ENCODE results near the gene PDGFD. TPM values are rescaled to one million over a fixed set of nuclear protein-coding genes. Genes with fewer than 3 reads are reported as not detected.

The PDGFD gene
- 3.9 TPM for total RNA-seq
- long read RNA-seq, full-length matches to known transcripts = 4 of 4 reads
- long read RNA-seq, partial matches to known transcripts = 0 of 4 reads
- long read RNA-seq, other reads (novel, unspliced or antisense) = 0 of 4 reads

DNA sequence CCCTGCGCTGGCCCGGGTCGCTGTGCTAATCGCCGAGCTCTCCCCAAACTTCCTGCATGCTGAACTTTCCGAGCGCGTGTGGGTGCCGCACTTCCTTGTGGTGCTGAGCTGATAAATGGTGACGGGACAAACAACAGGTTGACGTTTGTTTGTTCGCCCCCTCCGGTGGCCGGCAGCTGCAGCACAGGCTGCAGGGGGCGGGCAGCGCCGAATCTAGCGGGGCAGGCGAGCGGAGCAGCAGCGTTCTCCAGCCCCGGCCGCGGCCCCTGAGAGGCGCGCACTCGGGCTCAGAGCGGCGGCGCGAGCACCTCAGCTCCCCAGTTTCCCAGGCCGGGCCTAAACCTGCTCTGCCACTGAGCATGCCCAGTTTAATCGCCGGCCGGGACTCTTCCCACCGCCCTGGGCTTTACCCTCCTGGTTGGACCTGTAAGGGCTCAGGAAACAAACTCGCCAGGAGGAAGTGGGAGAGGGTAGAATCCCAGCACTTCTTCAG is at the start of gene PDGFD:
PDGFD (minus strand) TSS at position 120 of the 493 bp plus-strand sequence.
- ATAC-seq (peak; percentile 85 to 88), DNase-seq (peak; percentile 59)
- Histone ChIP-seq H3K36me3 (no peaks in the 10 kb centered on the region), H3K9me3 (no peaks in the 10 kb centered on the region), H3K4me3 (peak within 1 kb of the TSS; percentile 58), H3K4me1 (peaks cover 13% of the 10 kb centered on the region), H3K27ac (no peak within 1 kb of the TSS), H3K27me3 (ENCODE audit: low read depth) (peaks cover 11% of the 10 kb centered on the region)
- intact Hi-C loops (cut with DNase I) = no loop called here
- TF ChIP-seq, protein P1, sequence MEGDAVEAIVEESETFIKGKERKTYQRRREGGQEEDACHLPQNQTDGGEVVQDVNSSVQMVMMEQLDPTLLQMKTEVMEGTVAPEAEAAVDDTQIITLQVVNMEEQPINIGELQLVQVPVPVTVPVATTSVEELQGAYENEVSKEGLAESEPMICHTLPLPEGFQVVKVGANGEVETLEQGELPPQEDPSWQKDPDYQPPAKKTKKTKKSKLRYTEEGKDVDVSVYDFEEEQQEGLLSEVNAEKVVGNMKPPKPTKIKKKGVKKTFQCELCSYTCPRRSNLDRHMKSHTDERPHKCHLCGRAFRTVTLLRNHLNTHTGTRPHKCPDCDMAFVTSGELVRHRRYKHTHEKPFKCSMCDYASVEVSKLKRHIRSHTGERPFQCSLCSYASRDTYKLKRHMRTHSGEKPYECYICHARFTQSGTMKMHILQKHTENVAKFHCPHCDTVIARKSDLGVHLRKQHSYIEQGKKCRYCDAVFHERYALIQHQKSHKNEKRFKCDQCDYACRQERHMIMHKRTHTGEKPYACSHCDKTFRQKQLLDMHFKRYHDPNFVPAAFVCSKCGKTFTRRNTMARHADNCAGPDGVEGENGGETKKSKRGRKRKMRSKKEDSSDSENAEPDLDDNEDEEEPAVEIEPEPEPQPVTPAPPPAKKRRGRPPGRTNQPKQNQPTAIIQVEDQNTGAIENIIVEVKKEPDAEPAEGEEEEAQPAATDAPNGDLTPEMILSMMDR (IDR thresholded peaks at IDR 0.05) = peak; percentile 28

DNA sequence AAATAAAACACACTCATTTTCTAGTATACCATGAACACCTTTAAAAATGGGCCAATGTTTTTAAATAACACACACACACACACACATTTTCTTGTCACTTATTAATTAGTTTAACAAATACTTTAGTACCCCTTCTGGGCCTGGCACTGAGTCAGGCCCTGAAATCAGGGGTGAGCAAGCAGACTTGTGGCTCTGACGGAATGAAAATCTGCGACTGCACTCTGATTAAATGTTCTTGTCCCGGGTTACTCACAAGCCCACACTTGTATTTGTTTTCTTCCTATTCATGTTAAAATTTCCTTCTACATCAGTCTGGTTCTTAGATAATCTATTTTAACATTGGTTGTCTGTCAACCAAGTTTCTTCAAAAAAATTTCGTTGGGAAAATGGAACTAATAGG is 43.0 kb upstream of the PDGFD start:
- Histone ChIP-seq H3K36me3 (no peaks in the 10 kb centered on the region), H3K9me3 (no peaks in the 10 kb centered on the region), H3K4me3 (no peak overlapping the region), H3K4me1 (no peaks in the 10 kb centered on the region), H3K27me3 (ENCODE audit: low read depth) (no peaks in the 10 kb centered on the region), H3K27ac (no peak overlapping the region)
- TF ChIP-seq, protein P1 (IDR thresholded peaks at IDR 0.05) = no peak
- ATAC-seq (no peak), DNase-seq (no peak)
- intact Hi-C loops (cut with DNase I) = no loop called here

DNA sequence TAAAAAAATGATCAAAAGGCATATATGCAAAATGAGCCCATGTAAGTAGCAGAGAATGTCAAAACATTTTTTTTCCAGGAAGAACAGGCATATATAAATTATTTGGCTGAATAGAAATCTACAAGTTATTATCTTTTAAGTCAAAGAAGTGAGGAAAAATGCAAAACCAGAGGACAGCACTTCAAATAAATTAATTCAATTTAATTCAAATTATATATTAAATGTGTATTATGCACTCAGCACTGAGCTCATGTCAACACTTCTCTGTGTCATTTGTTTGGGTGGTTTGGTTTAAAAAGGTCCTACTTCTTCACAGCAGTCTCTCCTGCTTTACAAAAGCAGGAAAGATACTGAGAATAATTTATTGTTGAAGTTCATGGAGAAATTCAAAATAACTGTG is 41.9 kb upstream of the PDGFD start:
- H3K9me3 ChIP-seq = no peaks in the 10 kb centered on the region
- DNase-seq = no peak
- no peaks in the 10 kb centered on the region for H3K4me1 ChIP-seq
- no peaks in the 10 kb centered on the region for H3K27me3 ChIP-seq (ENCODE audit: low read depth)
- intact Hi-C loops (cut with DNase I) = no loop called here
- H3K36me3 ChIP-seq = no peaks in the 10 kb centered on the region
- no peak overlapping the region for H3K4me3 ChIP-seq
- no peak overlapping the region for H3K27ac ChIP-seq
- TF ChIP-seq, protein P1 (IDR thresholded peaks at IDR 0.05) = no peak
- ATAC-seq = no peak

DNA sequence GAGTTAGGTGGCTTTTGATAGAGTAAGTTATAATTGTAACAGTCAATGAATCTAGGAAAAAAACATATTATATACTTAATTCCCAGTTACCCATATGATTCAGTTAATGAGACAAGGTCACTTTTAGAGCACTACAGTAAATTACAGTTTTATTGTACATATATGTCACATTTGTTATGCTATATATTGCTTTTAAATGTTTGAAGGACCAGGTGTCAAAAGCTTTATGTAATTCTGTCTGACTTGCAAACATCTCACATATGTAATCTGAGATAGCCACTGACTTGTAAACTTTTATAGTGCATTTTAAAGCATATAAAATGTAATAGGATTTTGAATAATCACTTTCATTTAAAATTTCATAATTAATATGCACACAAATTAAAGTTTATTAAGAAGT is 36.7 kb upstream of the PDGFD start:
- intact Hi-C loops (cut with DNase I) = no loop called here
- H3K36me3 ChIP-seq = no peaks in the 10 kb centered on the region
- H3K4me1 ChIP-seq = no peaks in the 10 kb centered on the region
- ATAC-seq (no peak), DNase-seq (no peak)
- no peak overlapping the region for H3K27ac ChIP-seq
- H3K9me3 ChIP-seq = no peaks in the 10 kb centered on the region
- no peaks in the 10 kb centered on the region for H3K27me3 ChIP-seq (ENCODE audit: low read depth)
- no peak overlapping the region for H3K4me3 ChIP-seq
- TF ChIP-seq, protein P1 (IDR thresholded peaks at IDR 0.05) = no peak

DNA sequence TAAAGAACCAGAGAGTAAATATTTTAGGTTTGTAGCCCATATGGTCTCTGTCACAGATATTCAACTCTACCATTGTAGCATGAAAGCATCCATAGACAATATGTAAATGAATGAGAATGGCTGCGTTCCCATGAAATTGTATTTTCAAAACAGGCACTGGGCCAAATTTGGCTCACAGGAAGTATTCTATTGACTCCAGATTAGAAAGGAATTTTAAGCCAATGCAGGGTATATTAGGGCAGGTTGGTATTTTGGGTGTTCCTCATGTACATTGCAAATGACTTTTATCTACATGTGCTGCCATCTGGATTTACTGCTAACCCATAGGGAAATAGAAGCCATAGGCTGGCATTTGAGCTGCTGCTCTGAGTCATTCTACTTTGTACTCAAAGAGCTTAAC is 35.1 kb upstream of the PDGFD start:
- no peaks in the 10 kb centered on the region for H3K27me3 ChIP-seq (ENCODE audit: low read depth)
- no peaks in the 10 kb centered on the region for H3K9me3 ChIP-seq
- no peak overlapping the region for H3K4me3 ChIP-seq
- ATAC-seq (no peak), DNase-seq (no peak)
- no peaks in the 10 kb centered on the region for H3K4me1 ChIP-seq
- intact Hi-C loops (cut with DNase I) = no loop called here
- H3K27ac ChIP-seq = no peak overlapping the region
- H3K36me3 ChIP-seq = no peaks in the 10 kb centered on the region
- TF ChIP-seq, protein P1 (IDR thresholded peaks at IDR 0.05) = no peak

Measured in lower lobe of right lung (tissue), 2 donors.